GM21825 (cell line): ENCODE results near the gene FAM120A.

Experiments
- ATAC-seq: cut with Tn5 transposase; IDR thresholded peaks from one replicate; pipeline ENCODE4 v1.9.1; 2021; ENCODE audit warnings: mild to moderate bottlenecking, moderate library complexity; ENCODE audit not compliant: unreplicated experiment

Gene FAM120A

GRCh38 chr9:93470391-93470790 lies 18.9 kb downstream of the FAM120A start:
- ATAC-seq: no peak

DNA sequence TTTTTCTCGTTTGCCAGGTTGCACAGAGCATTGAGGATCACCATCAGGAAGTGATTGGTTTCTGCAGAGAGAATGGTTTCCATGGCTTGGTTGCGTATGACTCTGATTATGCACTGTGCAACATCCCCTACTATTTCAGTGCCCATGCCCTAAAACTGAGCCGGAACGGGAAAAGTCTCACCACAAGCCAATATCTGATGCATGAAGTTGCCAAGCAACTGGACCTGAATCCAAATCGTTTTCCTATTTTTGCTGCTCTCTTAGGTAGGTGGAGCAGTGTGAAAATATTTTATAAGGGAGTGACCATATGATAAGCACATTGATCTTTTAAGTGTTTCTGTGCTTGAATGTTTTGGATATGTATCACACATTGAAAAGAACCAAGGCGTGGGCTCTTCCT lies 19.6 kb downstream of the FAM120A start:
- ATAC-seq: no peak

- ATAC-seq: no peak
Measured at GRCh38 chr9:93473411-93473810, 21.9 kb downstream of the FAM120A start.

DNA sequence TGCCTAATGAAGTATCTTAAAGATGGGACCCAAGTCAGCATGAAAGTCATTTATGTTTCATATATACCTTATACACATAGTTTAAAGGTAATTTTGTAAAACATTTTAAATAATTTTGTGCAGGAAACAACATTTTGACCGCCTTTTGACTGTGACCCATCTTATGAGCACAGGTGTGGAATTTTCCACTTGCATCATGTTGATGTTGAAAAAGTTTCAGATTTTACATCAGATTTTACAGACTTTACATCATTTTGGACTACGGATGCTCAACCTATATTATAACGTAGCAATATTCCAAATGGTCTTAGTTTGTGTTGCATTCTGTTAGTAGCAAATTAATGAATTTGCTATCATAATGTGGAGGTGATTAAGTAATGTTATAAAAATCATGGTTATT lies 23.6 kb downstream of the FAM120A start:
- no peak for ATAC-seq

DNA sequence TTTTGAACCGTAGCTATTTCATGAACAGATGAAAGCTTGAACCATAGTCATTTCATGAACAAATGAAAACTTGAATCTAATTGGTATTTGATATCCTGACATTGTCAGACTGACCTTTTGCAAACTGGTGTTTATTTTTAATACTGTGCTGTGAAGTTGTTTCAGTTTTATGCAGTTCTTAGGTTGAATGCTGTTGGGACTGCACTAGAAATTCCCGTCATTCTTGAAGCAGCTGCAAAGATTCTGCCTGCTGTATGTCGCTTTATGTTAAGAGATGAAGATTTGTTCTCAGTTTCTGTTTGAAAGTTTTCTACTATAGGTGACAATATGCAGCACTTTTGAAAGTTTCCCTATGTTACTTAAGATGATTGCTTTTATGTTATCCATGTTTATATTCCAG lies 24.4 kb downstream of the FAM120A start:
- ATAC-seq: no peak

DNA sequence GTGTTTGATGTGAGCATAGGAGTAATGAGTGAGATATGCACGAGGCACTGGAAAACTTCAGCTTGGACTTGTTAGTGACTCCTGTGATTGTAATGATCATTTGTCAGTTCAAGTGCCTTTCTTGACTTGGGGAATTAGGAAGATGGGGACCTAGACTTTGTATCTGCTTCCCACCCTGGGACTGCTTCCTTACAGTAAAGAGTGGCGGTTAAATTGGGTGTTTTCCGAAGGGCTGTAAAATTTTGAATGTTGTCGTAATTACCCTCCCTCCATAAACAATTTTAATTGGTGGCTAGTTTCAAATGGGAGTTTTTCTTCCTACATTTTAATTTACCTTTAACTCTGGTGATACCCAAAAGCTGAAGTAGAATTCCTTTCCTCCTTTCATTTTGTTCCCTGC lies 25.4 kb downstream of the FAM120A start:
- ATAC-seq: no peak

DNA sequence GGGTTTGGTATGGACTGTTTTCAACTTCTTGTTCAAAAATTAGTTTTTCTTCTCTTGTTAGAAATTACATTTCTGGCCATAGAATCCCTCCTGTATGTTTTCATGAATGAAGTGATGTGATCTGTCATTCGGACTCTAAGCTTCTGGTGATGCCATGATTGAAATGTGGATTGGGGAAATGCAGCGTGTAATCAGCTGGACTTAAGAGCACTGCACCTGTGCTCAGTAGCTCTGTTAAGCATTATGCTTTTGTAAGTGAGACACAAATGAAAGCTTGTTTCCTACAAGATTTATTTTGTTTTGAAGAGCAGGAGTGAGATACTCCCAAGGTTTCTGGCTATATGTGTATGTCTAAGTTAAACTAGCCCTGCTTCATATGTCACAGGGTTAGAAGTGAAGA lies 25.9 kb downstream of the FAM120A start:
- ATAC-seq: no peak

DNA sequence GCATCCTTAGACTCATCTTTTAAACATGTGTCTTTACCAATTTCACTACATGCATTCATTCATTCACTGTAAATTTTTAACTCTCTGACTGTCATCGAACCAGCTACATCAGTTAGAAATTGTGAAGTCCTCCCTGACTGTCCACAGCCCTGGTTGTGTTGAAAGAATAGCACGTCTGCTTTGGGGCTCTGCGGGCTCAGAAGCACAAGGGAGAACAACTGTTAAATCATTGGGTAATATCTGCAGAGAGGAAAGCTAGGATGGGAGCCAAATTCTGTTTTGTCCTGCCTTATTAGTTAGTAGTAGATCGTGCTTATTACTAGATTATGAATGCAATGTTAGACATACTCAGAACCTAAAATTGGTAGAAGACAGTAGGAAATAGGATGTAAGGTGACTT lies 28.2 kb downstream of the FAM120A start:
- no peak for ATAC-seq

DNA sequence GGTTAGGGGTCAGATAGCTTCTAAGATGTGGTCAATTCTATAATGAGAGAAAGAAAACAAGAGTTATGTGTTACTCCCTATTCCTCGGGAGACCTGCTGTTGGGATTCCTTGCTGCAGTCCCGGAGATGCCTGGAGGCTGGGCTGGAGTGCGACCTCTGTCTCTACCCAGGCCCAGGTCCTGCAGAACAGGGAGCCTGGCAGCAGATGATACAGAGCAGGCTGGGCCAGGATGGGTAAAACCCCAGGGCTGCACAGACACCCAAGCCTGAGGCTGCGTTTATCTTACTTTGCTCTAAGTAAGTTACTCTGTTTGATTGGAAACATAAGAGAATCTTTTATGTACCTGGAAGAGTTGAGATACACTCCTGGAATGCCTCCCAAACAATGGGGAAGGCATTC lies 28.8 kb downstream of the FAM120A start:
- no peak for ATAC-seq

GRCh38 chr9:93480728-93481324 lies 29.3 kb downstream of the FAM120A start:
- no peak for ATAC-seq

- ATAC-seq: no peak
Measured at GRCh38 chr9:93483497-93483896, 32.0 kb downstream of the FAM120A start.

GRCh38 chr9:93486268-93486667 lies 34.8 kb downstream of the FAM120A start:
- no peak for ATAC-seq

GRCh38 chr9:93488244-93488643 lies 36.8 kb downstream of the FAM120A start:
- no peak for ATAC-seq

DNA sequence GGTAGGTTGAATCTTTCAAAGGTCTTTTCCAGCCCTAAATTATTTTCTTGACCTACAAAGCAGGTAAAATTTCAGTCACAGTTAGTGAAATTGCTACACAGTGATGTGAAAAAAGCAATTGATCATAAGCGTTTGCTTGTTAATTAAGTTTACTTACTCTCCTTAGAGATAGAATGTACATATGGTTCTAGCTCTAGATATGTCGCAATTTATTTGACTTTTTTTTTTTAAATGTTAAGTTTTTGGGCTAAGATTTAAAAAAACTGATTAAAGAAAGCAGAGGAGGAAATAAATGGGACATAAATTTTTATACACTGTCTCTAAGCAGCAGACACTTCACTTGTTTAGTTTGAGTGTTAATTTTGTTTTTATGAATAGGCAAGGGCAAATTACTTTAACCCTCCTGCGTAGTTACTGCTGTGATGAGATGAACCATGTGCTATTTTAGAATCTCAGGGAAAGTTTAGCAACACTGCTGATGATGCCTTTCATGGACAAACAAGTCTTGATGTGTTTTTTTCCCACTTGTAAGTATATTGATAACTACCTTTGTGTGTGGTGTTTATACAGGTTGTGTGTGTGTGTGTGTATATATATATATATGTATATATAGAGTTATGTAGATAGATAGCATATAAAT lies 40.2 kb downstream of the FAM120A start:
- ATAC-seq: no peak

GRCh38 chr9:93492327-93492726 lies 40.8 kb downstream of the FAM120A start:
- ATAC-seq: no peak

- ATAC-seq: no peak
Measured at GRCh38 chr9:93493949-93494348, 42.5 kb downstream of the FAM120A start.

GRCh38 chr9:93496285-93496684 lies 44.8 kb downstream of the FAM120A start:
- ATAC-seq: no peak

DNA sequence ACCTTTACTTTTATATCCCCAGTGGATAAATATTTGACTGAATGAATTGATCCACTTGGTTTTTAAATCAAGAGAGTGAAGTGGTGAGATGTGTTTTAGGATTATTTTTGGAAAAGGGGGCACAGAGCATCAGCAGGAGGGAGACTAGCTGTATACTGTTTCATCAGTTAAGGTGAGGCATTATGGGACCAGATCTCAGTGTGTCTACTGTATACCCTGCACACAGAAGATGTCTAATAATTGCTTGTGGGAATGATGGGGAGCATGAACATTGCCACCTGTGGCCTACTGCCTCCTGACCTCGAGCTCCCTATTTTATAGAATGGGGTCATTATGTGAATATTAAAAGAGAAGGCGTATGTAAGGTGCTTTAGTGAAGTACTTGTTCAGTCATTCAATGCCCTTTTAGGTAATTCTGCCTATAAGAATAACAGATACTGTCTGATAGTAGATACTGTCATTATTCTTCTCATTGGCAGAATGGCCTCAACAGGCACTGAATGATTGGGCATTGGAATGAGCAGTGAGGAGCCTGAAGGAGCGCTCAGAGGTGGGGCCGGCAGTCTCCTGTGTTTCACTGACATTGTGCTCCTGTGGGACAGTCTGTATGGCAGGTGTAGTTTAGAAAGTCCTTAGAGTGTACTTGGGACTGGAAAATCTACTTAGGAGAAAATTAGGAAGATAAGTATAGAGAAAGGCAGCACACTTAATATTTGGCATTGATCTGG lies 49.2 kb downstream of the FAM120A start:
- ATAC-seq: no peak

GRCh38 chr9:93501406-93501805 lies 49.9 kb downstream of the FAM120A start:
- no peak for ATAC-seq

DNA sequence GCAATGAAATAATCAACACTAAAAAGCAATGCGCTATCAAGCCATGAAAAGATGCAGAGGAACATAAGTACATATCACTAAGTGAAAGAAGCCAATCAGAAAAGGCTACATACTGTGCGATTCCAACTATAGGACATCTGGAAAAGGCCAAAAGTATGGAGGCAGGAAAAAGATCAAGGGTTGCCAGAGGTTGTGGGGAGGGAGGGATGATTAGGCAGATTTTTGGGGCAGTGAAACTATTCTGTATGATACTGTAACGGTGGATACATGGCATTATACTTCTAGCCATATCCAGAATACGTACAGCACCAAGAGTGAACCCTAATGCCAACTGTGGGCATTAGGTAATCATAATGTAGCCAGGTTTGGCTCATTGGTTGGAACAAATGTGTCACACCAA lies 51.9 kb downstream of the FAM120A start:
- ATAC-seq: no peak

GRCh38 chr9:93505541-93506132 lies 54.2 kb downstream of the FAM120A start:
- no peak for ATAC-seq

DNA sequence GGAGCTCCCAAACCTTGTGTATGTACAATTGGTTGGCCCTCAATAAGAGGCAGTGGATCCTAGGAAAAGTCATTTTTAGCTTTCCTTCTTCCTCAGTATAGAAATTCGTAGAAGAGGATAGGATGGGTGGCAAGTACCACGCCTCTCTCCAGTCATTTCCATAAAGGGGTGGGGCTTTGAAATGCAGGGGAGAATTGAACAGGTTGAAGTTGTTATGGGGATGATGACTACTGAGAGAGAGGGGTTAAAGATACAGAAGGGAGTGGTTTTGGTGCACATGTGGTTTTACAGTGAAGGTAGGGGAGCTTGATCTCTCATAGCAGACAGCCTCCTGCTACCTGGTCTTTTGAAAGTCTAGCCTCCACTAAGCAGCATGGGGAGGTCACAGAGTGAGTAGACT lies 56.3 kb downstream of the FAM120A start:
- ATAC-seq: no peak
